ENCODE measurements around the gene CACNA1C.

Gene CACNA1C

GRCh38 chr12:2586156-2587038, 533.6 kb downstream of the CACNA1C start:
- no peak for DNase-seq (ENCODE audit: low read depth in 2 of 2)

DNA sequence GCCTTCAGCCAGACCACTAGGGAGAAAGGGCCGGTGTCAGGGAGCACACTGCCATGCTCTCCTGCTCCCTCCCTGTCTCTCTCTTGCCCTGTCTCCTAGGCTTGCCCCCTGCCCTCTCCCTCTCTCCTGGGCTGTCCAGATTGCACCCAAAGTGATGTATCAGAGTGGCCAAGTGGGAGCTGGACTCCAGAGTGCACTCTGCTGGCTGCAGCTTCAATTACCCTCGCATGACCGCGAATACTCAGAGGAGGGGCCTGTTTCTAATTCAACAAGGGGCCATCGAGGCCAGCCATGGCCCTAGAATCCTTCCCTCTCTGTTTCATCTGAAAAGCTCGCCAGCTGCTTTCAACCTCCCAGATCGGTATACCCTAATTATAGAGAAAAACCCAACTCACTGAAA, 535.6 kb downstream of the CACNA1C start:
- DNase-seq (ENCODE audit: low read depth in 2 of 2): no peak

- DNase-seq (ENCODE audit: low read depth in 2 of 2): no peak
Measured at GRCh38 chr12:2589381-2589780, 536.6 kb downstream of the CACNA1C start.

GRCh38 chr12:2593045-2593444, 540.3 kb downstream of the CACNA1C start:
- DNase-seq (ENCODE audit: low read depth in 2 of 2): no peak

GRCh38 chr12:2596441-2596840, 543.7 kb downstream of the CACNA1C start:
- DNase-seq (ENCODE audit: low read depth in 2 of 2): no peak

GRCh38 chr12:2605301-2605700, 552.5 kb downstream of the CACNA1C start:
- DNase-seq (ENCODE audit: low read depth in 2 of 2): no peak

DNA sequence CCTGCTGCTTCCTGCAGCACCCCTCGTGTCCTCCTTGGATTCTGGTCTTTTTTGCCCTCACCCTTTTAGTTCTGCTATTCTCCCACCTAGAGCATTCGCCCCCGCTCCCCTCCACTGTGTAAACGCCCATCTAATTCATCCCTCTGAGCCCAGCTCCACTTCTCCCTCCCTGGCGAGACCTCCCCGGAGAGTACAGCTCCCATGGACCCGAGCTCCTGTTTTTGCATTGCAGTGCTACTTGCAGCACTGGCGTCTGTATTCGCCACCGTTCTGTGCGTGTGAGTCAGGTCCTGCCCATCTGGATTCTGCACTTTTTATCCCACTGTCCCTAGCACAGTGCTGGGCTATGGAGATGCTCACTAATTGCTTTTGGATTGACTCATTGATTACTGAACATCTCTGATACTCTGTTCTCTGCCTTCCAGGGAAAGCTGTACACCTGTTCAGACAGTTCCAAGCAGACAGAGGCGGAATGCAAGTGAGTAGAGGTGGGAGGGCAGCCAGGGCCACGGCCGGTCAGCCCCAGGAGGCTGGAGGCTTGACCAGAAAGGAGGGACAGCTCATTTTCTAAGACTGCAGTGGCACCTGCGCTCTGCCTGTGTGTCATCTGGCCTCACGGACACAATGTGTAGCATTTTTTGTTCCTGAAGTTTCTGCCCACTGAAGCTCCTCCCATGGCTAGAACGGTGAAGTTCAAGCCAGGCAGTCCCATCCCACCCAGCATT, 553.6 kb downstream of the CACNA1C start:
- no peak for DNase-seq (ENCODE audit: low read depth in 2 of 2)

- no peak for DNase-seq (ENCODE audit: low read depth in 2 of 2)
Measured at GRCh38 chr12:2607881-2608607, 555.3 kb downstream of the CACNA1C start.

GRCh38 chr12:2608608-2608945, 555.8 kb downstream of the CACNA1C start:
- DNase-seq (ENCODE audit: low read depth in 2 of 2): no peak

GRCh38 chr12:2609020-2609419, 556.2 kb downstream of the CACNA1C start:
- no peak for DNase-seq (ENCODE audit: low read depth in 2 of 2)

DNA sequence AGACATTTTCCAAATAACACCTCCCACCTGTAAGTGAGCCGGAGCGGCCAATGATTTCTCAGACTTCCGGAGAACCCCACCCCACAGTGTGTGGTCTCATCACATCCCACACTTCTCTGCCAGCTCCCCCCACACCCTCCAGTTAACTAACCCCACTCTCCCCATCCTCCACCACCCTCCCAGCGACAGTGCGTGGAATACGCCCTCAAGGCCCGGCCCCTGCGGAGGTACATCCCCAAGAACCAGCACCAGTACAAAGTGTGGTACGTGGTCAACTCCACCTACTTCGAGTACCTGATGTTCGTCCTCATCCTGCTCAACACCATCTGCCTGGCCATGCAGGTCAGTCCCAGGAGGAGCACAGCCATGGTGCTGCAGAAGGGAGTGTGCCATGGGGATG, 557.6 kb downstream of the CACNA1C start:
- no peak for DNase-seq (ENCODE audit: low read depth in 2 of 2)

- peak; percentile 88 to 90 for DNase-seq (ENCODE audit: low read depth in 2 of 2)
Measured at GRCh38 chr12:2613326-2614073, 560.7 kb downstream of the CACNA1C start.

DNA sequence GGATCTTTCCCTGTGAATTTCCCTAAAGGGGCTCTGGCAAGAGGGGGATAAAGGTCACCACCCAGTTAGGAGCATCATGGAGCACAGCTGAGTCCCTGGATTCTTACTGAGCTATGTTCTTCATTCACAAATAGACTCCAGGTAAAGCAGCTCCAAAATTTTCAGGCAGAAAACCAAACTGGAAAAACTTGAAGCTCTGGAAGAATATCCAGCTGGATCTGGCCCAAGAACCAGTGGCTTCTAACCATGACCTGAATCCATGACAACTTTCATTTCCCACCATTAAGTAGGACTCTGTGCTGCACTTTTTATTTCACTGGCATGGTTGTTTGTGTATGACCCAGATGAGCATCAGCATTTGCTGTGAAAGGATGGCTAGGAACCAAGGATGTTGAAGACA, 561.6 kb downstream of the CACNA1C start:
- DNase-seq (ENCODE audit: low read depth in 2 of 2): no peak

DNA sequence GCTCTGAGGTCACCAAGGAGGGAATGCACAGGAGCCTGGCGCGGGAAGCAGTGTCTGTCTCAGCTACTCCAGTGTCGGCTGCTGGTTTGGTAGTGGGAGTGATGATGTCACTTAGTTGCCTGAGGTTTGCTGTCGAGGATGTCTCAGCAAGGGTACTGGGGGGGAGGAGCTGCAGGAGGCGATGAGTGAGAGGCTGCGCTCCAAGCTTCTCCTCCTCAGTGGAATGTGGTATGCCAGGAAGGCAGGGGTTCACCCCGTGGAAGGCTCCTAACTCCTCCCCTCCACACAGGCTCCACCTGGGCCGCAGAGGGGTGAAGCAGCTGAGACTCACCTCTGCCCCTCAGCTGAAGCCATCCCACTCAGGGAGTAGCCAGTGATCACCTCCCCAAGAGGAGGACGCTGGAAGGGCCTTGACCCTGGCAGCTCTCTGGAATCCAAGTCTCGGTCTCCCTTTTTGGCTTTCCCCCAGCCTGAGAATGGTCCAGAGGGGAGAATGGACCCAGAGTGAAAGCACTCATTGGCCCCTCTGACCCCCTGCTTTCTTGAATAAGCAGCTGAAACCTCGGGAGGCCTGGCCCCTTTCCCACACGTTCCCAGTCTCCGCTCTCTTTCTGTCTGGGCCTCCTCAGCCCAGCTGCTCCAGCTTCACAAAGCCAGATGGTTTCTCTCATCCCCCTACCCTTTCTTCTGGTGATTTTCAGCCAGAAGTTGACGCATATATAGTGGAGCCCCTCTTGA, 563.0 kb downstream of the CACNA1C start:
- peak; percentile 33 to 34 for DNase-seq (ENCODE audit: low read depth in 2 of 2)

- no peak for DNase-seq (ENCODE audit: low read depth in 2 of 2)
Measured at GRCh38 chr12:2616763-2617162, 564.0 kb downstream of the CACNA1C start.

- no peak for DNase-seq (ENCODE audit: low read depth in 2 of 2)
Measured at GRCh38 chr12:2617365-2617764, 564.6 kb downstream of the CACNA1C start.

DNA sequence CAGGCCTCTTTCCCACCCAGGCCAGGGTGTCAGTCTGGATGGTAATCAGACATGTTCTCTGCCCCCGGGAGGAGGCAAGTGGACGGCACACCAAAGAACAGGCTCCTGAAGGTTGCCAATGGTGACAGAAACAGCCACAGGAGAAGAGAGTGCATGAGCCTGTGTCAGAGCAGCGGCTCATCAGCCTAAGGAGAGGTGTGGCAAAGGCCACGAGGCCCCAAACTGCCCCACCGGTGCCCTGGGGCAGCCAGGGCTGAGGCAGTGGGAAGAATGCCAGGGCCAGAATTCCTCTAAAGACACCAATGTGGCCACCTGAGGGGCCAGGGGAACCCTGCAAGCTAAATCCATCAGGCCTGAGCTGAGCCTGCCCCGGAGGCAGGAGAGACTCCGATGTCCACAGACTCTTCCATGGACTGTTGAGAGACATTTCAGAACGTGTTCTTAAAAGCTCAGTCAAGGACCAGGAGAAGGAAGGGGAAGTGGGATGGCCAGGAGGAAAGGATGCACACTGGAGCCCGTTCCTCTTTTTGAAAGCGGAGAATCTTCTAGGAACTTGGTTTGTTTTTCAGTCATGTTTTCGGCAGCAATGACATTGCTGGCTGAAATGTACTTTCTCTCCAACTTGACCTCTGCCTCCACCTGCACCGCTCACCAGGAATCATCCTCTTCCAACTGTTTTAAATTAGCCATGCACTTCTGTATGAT, 565.7 kb downstream of the CACNA1C start:
- no peak for DNase-seq (ENCODE audit: low read depth in 2 of 2)

GRCh38 chr12:2619136-2619535, 566.3 kb downstream of the CACNA1C start:
- no peak for DNase-seq (ENCODE audit: low read depth in 2 of 2)

- DNase-seq (ENCODE audit: low read depth in 2 of 2): no peak
Measured at GRCh38 chr12:2622460-2622859, 569.7 kb downstream of the CACNA1C start.

- no peak for DNase-seq (ENCODE audit: low read depth in 2 of 2)
Measured at GRCh38 chr12:2623472-2623871, 570.7 kb downstream of the CACNA1C start.
